Measurements from ENCODE around the gene TXNL4A.

DNA sequence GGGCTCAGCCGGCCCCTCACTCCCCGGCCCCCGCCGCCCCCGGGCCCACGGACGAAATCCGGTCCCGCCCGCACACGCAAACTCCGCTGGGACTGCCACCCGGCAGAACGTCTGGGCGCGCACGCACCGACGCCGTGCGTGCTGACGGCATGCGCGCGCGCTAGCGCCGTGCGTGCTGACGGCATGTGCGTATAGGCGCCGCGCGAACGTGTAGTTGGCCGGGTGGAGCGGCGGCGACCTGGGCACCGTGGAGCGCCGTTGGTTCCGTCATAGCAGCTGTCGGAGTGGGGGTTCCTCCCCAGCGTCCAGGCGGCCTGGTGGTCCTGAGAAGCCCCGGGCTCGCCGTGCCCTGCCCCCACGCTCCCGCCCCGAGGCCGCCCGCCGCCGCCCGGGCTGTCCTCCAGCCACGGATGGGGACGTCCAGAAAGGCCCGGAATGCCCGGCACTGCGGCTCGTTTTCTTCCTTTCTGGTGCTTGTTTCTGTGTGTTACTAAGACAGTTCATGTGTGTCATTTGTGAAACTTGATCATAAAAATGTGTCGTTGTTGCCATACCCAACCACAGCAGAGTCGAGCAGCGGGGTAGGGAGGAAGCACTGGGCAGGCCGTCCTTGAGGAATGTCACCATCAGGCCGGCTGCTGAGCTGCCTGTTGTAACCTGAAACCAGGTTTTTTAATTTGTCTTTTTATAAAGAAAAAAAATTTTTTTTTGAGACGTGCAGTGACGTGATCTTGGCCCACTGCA lies at the start of gene TXNL4A:
- TF ChIP-seq EZH2phosphoT487 (conservative IDR thresholded peaks at IDR 0.05; ENCODE audit: low read length): no peak
- TF ChIP-seq, protein P1, sequence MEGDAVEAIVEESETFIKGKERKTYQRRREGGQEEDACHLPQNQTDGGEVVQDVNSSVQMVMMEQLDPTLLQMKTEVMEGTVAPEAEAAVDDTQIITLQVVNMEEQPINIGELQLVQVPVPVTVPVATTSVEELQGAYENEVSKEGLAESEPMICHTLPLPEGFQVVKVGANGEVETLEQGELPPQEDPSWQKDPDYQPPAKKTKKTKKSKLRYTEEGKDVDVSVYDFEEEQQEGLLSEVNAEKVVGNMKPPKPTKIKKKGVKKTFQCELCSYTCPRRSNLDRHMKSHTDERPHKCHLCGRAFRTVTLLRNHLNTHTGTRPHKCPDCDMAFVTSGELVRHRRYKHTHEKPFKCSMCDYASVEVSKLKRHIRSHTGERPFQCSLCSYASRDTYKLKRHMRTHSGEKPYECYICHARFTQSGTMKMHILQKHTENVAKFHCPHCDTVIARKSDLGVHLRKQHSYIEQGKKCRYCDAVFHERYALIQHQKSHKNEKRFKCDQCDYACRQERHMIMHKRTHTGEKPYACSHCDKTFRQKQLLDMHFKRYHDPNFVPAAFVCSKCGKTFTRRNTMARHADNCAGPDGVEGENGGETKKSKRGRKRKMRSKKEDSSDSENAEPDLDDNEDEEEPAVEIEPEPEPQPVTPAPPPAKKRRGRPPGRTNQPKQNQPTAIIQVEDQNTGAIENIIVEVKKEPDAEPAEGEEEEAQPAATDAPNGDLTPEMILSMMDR (IDR thresholded peaks at IDR 0.05; ENCODE audit: insufficient read depth, low read length, poor library complexity, severe bottlenecking): no peak

Measured in SU-DHL-6 (cell line).